MV-4-11 (cell line): ENCODE data around the gene STXBP4.

ENCODE experiments used
- DNase-seq: peaks from one replicate; lab custom pipeline; 2025; lab: John Stamatoyannopoulos, UW

STXBP4 gene

DNA sequence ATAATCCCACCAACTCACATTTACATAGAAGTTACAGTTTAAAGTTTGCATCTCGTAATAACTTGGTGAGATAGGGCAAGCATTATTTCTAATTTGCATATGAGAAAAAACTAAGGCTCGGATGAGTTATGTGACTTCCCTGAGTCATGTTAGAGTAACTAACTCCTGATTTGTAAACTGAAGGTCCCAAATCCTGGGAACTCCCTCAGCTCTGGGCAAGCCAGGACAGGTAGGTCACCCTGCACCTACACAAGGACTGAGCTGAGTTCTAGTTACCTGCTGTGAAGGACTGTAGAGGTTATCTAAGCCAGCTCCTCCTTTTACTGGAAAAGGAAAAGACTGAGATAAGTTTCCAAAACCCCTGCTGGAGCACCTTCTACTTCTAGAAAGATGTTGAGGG, 204.0 kb downstream of the STXBP4 start:
- no peak for DNase-seq

GRCh38 chr17:55174133-55174532, 205.6 kb downstream of the STXBP4 start:
- no peak for DNase-seq

DNA sequence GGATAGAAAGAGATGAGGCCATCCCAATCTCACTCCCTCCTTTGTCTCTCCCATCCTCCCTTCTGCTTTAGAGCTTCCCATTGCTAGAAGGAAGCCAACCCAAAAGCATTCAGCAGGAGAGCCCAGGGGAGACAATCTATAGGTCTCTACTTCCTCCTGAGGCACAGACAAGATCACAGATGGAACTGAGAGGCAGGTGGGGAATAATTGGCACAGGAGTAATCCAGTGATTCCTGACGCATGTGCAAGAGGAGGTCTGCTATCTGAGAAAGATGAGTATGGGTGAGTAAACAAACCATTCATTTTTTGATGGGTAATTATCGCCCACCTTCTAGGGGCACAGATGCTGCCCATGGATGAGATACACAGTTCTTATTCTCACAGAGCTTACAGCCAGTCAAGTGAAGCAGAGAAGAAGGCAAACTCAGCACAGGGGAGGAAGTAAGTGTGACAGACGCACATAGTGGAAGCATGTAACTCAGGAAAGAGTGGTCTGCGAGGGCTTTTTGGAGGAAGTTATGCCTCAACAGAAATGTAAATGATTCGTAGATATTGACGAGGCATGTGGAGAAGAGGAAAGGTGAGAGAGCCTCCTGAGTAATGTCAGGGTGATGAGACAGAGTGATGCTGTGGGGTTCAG, 207.3 kb downstream of the STXBP4 start:
- DNase-seq = no peak

GRCh38 chr17:55177159-55177854, 208.7 kb downstream of the STXBP4 start:
- DNase-seq = no peak

- no peak for DNase-seq
These were observed 209.3 kb downstream of the STXBP4 start for GRCh38 chr17:55177855-55178217.

DNA sequence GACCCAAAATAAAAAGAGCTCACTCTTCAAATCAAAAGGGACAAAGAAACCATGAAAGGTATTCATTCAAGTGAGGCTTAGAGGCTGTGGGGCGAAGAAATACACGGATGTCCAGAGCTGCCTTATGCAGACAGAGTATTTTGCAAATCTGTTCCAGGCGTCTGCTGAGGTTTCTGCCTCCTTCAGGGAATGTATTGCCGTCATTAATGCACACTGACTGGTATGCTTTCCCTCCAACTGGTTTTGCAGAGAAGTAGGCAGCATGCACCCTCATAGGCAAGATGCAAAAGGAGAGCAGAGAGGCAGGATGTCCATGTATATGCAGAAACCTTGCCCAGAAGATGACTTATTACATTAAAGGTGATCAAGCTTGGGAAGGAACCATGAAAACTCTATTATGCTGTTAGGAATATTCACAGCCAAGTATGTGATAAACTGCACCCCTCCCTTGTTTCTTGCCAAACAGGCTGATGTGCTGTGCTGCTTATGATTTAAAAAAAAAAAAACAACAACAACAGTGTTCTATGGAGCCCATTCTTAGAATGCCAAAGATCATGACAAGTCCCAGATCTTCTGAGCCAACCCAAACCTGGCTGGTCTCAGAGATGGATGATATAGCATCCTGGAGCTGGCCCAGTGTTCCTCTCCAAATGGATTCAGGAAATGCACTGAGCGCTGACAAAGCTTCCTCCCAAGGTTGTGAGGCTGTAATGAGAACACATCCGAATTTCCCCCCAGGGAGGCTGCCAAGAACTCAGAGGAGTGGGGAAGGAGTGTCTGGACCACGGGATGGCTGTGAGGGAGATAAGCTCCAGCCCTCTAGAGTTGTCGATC, 218.6 kb downstream of the STXBP4 start:
- no peak for DNase-seq

DNA sequence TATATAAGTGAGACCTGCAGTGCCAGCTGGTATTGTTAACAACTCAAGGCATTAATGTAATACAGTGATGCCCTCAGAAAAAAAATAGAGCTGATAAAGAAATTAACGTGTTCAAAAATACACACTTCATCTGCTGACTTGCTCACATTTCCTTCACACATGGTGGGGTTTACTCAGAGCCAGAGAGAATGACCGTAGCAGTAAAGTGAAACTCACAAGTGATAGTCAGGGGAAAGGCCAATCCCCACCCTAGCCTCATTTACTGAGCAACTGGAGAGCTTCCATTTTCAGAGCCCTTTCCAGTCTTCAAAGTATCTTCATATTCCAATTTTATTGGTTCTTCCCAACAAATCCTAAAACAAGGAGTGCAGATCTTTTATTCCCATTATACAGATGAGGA, 222.2 kb downstream of the STXBP4 start:
- DNase-seq = no peak

DNA sequence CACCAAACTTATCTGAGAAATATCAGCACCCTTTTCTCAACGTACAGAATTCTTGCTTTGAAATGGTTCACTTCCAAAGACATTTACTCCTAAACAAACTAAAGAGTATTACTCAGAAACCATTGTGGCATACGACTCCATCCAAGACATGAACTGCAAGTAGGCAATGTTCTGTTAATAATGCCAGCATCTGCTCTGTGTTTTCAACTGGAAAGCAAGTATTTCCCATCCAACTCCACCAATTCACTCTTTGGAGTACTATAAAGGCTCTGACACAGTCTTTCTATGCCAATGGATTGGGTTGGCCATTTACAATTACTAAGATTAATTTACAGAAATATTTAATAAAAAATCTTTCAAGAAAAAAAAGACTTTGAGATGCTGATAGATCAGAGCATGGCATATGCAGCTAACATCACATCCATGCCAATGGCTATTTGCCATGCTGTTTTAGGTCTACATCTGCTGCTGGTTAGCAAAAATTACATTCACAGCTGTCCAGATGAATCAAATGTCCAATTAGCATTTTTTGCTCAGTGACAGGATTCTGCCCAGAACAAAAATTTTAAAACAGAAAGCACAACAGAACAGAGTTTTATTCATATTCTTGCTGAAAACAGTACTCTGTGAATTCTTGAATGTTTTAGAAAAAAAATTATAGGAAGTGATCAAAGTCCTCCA, 230.3 kb downstream of the STXBP4 start:
- DNase-seq = no peak

DNA sequence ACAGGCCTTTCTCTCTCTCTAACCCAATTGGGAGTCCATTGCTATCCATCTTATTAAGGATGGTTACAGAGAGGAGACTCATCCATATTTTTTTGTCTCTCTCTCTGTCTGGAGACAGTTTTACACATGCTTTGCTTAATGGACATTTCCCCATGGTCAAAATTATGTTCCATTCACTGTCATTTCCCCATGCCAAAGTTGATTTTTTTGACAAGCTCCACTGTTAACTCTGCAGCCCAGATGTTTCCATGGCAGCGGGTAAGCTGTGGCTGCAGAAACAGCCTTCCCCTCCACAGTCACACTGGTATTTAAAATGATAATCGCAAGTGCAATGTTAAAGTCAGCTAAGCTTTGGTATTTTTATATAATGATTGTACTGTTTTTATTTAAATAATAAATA, 232.3 kb downstream of the STXBP4 start:
- no peak for DNase-seq

DNA sequence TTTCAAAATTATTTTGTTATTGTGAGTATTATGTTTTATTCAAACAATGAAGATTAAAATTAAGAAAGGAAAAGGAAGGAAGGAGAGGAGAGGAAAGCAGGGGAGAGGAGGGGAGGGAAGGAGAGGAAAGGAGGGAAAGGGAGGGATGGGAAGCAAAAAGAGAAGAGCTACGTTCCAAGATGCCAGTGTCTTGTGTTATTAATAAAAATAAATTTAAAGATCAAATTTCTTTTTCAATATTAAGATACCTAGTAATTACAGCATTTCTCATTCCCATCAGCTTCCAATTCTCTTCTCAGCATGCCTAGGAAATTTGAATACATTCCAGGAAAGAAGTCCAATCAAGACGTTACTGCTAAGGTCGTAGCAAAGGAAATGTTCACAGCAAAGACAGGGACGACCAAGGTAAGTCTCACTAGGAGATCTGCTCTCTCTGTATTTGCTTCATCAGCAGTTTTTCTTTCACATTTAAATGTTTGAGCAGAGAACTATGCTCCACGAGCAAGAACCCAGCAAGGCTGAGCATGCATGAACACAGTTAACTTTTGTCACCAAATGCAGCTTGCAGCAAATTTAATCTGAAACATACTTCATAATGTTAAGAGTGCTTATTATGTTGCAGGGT, 232.9 kb downstream of the STXBP4 start:
- DNase-seq = no peak

GRCh38 chr17:55202896-55203295, 234.3 kb downstream of the STXBP4 start:
- DNase-seq = no peak

DNA sequence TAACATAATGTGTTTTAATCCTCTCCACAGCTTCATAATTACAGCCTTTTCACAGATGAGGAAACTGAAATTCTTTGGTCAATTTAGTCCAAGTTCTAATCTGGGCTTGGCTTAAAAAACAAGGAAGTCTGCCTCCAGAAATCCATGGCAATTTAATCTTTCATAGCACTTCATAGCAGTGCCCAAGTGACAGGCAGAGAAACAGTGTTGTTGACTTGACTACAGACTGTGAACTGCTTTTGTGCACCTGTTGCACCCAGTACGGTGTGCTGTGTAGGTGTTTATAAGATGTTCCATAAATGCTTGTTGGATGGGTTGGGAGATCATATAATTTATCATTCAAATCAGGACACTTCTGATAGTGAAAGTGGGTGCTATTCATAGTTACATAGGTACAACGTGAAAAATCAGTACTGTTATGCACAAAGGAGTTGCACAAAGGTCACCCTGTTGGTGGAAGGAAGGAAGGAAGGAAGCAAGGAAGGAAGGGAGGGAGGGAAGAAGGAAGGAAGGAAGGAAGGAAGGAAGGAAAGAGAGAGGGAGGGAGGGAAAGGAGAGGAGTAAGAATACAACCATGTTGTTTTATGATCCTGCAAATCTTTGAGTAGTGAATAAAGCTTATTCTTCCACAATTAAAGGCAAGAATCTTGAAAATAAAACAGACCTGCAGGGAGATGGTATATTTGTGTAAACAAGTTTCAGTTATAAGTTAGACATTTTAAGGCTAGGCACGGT, 239.7 kb downstream of the STXBP4 start:
- no peak for DNase-seq

- DNase-seq = no peak
These were observed 241.7 kb downstream of the STXBP4 start for GRCh38 chr17:55210292-55210691.

DNA sequence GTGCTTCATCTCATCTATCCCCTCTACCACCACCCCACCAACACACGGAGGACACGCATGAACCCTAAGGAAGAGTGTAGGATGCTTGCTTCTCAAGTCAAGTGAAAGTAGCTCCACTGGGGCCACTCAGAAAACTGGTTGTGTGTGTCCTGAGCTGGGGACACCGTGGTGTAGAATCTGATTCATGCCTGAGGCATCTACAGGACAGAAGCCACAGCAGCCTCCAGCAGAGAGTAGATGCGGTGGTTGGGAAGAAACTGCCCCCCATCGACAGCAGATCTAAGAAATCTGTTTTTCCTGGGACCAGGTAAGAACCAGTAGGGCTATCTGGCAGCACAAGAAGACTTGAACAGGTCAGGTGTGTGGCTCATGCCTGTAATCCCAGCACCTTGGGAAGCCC, 244.3 kb downstream of the STXBP4 start:
- DNase-seq = no peak

- DNase-seq = no peak
These were observed 247.1 kb downstream of the STXBP4 start for GRCh38 chr17:55215711-55216110.

DNA sequence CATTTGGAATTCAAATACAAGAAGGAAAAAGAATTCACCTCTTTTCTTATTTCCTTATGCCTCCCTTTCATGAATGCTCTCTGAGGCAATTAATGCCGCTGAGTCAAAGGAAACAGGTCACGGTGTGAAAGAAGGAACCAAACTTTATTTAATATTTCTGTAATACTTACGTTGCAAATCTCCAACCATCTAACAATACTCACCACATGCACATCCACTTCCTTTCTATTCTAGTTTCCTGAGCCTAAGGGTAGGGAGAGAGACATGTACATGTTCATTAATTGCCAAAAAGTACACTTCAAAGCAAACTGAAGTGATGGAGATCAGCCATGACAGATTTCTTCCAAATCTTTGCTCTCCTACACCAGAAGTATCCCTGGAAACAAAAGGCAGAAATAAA, 248.3 kb downstream of the STXBP4 start:
- no peak for DNase-seq

DNA sequence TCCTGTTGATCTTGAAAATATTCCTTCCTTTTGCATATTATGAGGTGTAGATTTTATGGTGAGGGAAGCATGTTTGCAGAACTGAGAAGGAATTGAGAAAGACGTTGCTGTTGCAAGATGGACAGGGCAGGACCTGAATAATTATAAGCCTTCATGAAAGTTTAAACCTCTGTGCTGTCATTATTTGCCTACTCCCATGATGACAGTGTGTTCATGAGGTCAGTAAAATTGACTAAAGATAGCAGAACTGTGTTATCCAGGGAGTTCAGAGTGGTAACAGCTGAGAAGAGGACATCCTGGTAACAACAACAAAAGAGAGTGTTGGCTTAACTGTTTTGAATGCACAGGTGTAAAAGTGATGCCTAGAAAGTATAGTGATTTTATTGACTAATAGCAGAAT, 250.9 kb downstream of the STXBP4 start:
- no peak for DNase-seq

DNA sequence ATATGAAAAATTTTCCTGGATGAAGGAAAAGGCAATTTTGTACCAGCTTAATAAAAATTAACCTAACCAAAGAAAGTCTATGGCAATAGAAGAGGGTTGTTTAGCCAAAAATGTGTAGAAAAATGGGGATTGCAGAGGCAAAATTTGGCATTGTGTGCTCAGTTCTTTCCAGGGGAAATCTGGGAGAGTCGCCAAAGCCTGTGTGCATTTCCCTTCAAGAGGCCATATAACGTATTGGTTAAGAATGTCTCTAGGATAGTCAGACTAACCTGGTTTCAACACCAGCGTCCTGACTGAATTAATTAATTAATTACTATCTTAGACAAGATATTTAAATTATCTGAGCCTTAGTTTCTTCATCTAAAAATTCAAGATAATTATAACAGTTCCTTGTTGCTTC, 251.4 kb downstream of the STXBP4 start:
- no peak for DNase-seq
